HepG2 (cell line): ENCODE data around the gene NTN5. TPM values are rescaled to one million over a fixed set of nuclear protein-coding genes. Genes with fewer than 3 reads are reported as not detected.

Experiments used
- AKAP8 ChIP-seq: sonication (generic); formaldehyde crosslinking; IDR thresholded peaks from 2 replicates; pipeline ENCODE4 v1.5.1; 2020; ENCODE audit warnings: mild to moderate bottlenecking, missing genetic modification reagents
- CBX5 ChIP-seq: sonication (generic); formaldehyde crosslinking; IDR thresholded peaks from 2 replicates; pipeline ENCODE4 v1.4.0; 2020; ENCODE audit warnings: missing genetic modification reagents, borderline replicate concordance
- HNRNPH1 ChIP-seq: fragments of 200-400 bp; formaldehyde crosslinking; optimal IDR thresholded peaks from 2 replicates; pipeline ENCODE3; 2017; ENCODE audit warnings: mild to moderate bottlenecking, low read depth, low read length
- KAT2B ChIP-seq: fragments of 150-350 bp; IDR thresholded peaks from 2 replicates; pipeline ENCODE4 v1.6.1; 2014; ENCODE audit warnings: low read depth, low read length, borderline replicate concordance
- MAF1 ChIP-seq: sonication (generic); formaldehyde crosslinking; IDR thresholded peaks from 2 replicates; pipeline ENCODE4 v1.5.0; 2020; ENCODE audit warnings: missing genetic modification reagents, borderline replicate concordance
- SP140L ChIP-seq: sonication (generic); formaldehyde crosslinking; IDR thresholded peaks from 2 replicates; pipeline ENCODE4 v1.4.0; 2020; ENCODE audit warnings: missing genetic modification reagents, borderline replicate concordance
- TEAD3 ChIP-seq: optimal IDR thresholded peaks from 2 replicates; pipeline ENCODE3; 2016; ENCODE audit warnings: borderline replicate concordance
- ZNF234 ChIP-seq: sonication (generic); formaldehyde crosslinking; conservative IDR thresholded peaks from 2 replicates; pipeline ENCODE4 v1.5.1; 2020; ENCODE audit warnings: mild to moderate bottlenecking, missing genetic modification reagents
- ZNF788 ChIP-seq: sonication (generic); formaldehyde crosslinking; IDR thresholded peaks from 2 replicates; pipeline ENCODE4 v1.5.0; 2020; ENCODE audit warnings: mild to moderate bottlenecking, missing genetic modification reagents, borderline replicate concordance
- polyA plus RNA-seq, 8 experiments: library from polyadenylated mRNA; depleted of rRNA in 3 of 8; stranded (reverse) in 7 of 8; unstranded in 1 of 8; fragments of >200 nt; fragmentation: Illumina TruSeq in 4 of 8; extraction: Trizol in 4 of 8; gene quantifications; 2 replicates each; pipeline versions ENCODE4 v1.2.1 to v1.2.3, GENCODE V29; 2011 to 2016; ENCODE audit warnings: low read depth in 4 of 8, missing spikeins in 1 of 8, mixed read lengths in 1 of 8; ENCODE audit not compliant: insufficient read depth in 1 of 8
- total RNA-seq, 5 experiments: library from RNA; depleted of rRNA; stranded (reverse); fragments of >200 nt; fragmentation: Illumina TruSeq; extraction: Trizol; gene quantifications; 2 replicates each; pipeline ENCODE4 v1.2.3, GENCODE V29; 2016; ENCODE audit warnings: low read depth in 1 of 5
- TF ChIP-seq, protein P1 (sequence below): sonication (generic); formaldehyde crosslinking; IDR thresholded peaks from 2 replicates; pipeline ENCODE4 v1.4.0; 2020; ENCODE audit warnings: missing genetic modification reagents, borderline replicate concordance
- TF ChIP-seq, protein P2 (sequence below): sonication (generic); formaldehyde crosslinking; IDR thresholded peaks from 2 replicates; pipeline ENCODE4 v1.4.0; 2020; ENCODE audit warnings: mild to moderate bottlenecking, missing genetic modification reagents
- TF ChIP-seq, protein P3 (sequence below): sonication (generic); formaldehyde crosslinking; conservative IDR thresholded peaks from 2 replicates; pipeline ENCODE4 v1.8.1; 2023; ENCODE audit warnings: missing genetic modification reagents
- TF ChIP-seq, protein P4 (sequence below): sonication (generic); formaldehyde crosslinking; IDR thresholded peaks from 2 replicates; pipeline ENCODE4 v1.4.0; 2020; ENCODE audit warnings: missing genetic modification reagents
- TF ChIP-seq, protein P5 (sequence below): IDR thresholded peaks from 2 replicates; pipeline ENCODE4 v1.6.1; 2016; ENCODE audit warnings: mild to moderate bottlenecking, missing biosample characterization, missing genetic modification reagents
- TF ChIP-seq, protein P6 (sequence below): sonication (generic); formaldehyde crosslinking; conservative IDR thresholded peaks from 2 replicates; pipeline ENCODE4 v1.8.0; 2022; ENCODE audit warnings: low read depth, missing genetic modification reagents

The NTN5 gene
- total and polyA plus RNA-seq, 2 of the 13 experiments (the other 11 are each of a cell fraction or from before 2014, with no cell fraction given), result 0.05 TPM; not detected in 1

DNA sequence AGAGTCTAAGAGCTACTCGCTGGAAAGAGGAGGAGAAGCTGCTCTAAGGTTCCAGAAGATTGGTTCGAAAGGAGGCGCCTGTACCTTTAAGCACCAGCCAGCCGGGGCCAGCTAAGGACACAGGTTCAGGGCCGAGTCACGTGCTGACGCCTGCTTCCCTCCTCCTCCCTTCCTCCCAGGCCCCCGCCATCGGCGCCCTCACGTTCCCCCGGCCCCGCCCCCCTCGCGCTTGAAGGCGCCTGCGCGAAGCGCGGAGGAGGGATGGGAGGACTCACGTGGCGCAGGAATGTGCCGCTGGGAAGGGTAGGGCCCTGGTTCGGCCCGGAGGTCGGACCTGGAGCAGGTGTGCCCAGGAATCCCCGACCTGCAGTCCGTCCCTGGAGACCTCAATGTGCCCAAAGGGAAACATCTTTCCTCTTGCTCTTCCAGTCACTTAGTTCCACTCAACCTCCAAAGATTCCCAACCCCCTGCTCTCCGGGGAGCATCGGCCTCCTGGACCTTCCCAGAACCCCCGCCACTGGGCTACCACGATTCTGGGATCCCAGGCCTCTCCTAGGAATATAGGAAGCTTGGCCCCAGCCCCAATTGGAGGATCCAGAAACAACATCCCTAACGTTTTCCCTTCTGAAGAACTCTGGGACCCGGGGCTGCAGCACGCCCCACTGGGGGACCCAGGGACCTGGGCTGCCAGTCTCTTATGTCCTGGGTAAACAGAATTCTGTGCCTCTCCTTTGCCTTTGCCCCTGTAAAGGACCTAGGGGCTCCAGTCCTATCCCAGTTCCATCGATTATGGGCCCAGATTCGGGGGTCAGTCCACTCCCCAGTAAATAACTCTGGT lies 38.2 kb downstream of the NTN5 start (continued):
- TF ChIP-seq, protein P1, sequence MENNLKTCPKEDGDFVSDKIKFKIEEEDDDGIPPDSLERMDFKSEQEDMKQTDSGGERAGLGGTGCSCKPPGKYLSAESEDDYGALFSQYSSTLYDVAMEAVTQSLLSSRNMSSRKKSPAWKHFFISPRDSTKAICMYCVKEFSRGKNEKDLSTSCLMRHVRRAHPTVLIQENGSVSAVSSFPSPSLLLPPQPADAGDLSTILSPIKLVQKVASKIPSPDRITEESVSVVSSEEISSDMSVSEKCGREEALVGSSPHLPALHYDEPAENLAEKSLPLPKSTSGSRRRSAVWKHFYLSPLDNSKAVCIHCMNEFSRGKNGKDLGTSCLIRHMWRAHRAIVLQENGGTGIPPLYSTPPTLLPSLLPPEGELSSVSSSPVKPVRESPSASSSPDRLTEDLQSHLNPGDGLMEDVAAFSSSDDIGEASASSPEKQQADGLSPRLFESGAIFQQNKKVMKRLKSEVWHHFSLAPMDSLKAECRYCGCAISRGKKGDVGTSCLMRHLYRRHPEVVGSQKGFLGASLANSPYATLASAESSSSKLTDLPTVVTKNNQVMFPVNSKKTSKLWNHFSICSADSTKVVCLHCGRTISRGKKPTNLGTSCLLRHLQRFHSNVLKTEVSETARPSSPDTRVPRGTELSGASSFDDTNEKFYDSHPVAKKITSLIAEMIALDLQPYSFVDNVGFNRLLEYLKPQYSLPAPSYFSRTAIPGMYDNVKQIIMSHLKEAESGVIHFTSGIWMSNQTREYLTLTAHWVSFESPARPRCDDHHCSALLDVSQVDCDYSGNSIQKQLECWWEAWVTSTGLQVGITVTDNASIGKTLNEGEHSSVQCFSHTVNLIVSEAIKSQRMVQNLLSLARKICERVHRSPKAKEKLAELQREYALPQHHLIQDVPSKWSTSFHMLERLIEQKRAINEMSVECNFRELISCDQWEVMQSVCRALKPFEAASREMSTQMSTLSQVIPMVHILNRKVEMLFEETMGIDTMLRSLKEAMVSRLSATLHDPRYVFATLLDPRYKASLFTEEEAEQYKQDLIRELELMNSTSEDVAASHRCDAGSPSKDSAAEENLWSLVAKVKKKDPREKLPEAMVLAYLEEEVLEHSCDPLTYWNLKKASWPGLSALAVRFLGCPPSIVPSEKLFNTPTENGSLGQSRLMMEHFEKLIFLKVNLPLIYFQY (CRISPR knock-in tag), result peak; percentile 94
- TF ChIP-seq ZNF788 (CRISPR knock-in tag), result peak; percentile 48; the same call in 1 of the 2 replicates
- TF ChIP-seq ZNF234 (CRISPR knock-in tag), result no peak
- TF ChIP-seq CBX5 (CRISPR knock-in tag), result no peak
- TF ChIP-seq MAF1, result no peak
- TF ChIP-seq, protein P2, sequence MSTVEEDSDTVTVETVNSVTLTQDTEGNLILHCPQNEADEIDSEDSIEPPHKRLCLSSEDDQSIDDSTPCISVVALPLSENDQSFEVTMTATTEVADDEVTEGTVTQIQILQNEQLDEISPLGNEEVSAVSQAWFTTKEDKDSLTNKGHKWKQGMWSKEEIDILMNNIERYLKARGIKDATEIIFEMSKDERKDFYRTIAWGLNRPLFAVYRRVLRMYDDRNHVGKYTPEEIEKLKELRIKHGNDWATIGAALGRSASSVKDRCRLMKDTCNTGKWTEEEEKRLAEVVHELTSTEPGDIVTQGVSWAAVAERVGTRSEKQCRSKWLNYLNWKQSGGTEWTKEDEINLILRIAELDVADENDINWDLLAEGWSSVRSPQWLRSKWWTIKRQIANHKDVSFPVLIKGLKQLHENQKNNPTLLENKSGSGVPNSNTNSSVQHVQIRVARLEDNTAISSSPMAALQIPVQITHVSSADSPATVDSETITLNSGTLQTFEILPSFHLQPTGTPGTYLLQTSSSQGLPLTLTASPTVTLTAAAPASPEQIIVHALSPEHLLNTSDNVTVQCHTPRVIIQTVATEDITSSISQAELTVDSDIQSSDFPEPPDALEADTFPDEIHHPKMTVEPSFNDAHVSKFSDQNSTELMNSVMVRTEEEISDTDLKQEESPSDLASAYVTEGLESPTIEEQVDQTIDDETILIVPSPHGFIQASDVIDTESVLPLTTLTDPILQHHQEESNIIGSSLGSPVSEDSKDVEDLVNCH (CRISPR knock-in tag), result no peak
- TF ChIP-seq AKAP8 (CRISPR knock-in tag), result no peak
- TF ChIP-seq KAT2B, result no peak
- TF ChIP-seq, protein P3, sequence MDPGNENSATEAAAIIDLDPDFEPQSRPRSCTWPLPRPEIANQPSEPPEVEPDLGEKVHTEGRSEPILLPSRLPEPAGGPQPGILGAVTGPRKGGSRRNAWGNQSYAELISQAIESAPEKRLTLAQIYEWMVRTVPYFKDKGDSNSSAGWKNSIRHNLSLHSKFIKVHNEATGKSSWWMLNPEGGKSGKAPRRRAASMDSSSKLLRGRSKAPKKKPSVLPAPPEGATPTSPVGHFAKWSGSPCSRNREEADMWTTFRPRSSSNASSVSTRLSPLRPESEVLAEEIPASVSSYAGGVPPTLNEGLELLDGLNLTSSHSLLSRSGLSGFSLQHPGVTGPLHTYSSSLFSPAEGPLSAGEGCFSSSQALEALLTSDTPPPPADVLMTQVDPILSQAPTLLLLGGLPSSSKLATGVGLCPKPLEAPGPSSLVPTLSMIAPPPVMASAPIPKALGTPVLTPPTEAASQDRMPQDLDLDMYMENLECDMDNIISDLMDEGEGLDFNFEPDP (CRISPR knock-in tag), result no peak
- TF ChIP-seq, protein P4, sequence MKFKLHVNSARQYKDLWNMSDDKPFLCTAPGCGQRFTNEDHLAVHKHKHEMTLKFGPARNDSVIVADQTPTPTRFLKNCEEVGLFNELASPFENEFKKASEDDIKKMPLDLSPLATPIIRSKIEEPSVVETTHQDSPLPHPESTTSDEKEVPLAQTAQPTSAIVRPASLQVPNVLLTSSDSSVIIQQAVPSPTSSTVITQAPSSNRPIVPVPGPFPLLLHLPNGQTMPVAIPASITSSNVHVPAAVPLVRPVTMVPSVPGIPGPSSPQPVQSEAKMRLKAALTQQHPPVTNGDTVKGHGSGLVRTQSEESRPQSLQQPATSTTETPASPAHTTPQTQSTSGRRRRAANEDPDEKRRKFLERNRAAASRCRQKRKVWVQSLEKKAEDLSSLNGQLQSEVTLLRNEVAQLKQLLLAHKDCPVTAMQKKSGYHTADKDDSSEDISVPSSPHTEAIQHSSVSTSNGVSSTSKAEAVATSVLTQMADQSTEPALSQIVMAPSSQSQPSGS (CRISPR knock-in tag), result peak; percentile 28; the same call in 1 of the 2 replicates
- no peak for TF ChIP-seq HNRNPH1
- TF ChIP-seq, protein P5, sequence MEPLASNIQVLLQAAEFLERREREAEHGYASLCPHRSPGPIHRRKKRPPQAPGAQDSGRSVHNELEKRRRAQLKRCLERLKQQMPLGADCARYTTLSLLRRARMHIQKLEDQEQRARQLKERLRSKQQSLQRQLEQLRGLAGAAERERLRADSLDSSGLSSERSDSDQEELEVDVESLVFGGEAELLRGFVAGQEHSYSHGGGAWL (CRISPR knock-in tag), result peak; percentile 82
- TF ChIP-seq, protein P6, sequence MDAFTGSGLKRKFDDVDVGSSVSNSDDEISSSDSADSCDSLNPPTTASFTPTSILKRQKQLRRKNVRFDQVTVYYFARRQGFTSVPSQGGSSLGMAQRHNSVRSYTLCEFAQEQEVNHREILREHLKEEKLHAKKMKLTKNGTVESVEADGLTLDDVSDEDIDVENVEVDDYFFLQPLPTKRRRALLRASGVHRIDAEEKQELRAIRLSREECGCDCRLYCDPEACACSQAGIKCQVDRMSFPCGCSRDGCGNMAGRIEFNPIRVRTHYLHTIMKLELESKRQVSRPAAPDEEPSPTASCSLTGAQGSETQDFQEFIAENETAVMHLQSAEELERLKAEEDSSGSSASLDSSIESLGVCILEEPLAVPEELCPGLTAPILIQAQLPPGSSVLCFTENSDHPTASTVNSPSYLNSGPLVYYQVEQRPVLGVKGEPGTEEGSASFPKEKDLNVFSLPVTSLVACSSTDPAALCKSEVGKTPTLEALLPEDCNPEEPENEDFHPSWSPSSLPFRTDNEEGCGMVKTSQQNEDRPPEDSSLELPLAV (CRISPR knock-in tag), result no peak
- peak; percentile 98 for TF ChIP-seq TEAD3 (CRISPR knock-in tag)
- TF ChIP-seq SP140L, result no peak
